Cardiac septum (tissue), 1 donor: ENCODE measurements around the gene CDH5. TPM values are rescaled to one million over a fixed set of nuclear protein-coding genes. Genes with fewer than 3 reads are reported as not detected.

Experiments used
- DNase-seq: peaks from one replicate; pipeline ENCODE4 v3.0.0-alpha.2; 2020; ENCODE audit warnings: low spot score
- intact Hi-C: fragments of 100-400 bp; cut with DNase I; formaldehyde crosslinking; loops from one replicate; pipeline ENCODE4 v1.14.0; 2022
- total RNA-seq: library from RNA; stranded (reverse); fragmentation: NEBNext Ultra II Directional; extraction: Animal tissue kit (Norgen Biotek cat#: 25700); gene quantifications from one replicate; pipeline ENCODE4 v1.2.1, GENCODE V29; 2021
- donor health status: DM: no; HTN: no; CAD: no.

The CDH5 gene
- total RNA-seq, 1 donor from 2014 or later = 51.9 TPM

- intact Hi-C loops = no loop called here
- DNase-seq = no peak
Measured at GRCh38 chr16:66427036-66427860, 60.8 kb downstream of the CDH5 start, which contains the start of gene BEAN1. Gene BEAN1, plus strand, starts transcription at chr16:66427295. Its CDS starts 10,382 bp downstream, at chr16:66437677.

GRCh38 chr16:66427871-66428681 lies 61.6 kb downstream of the CDH5 start:
- intact Hi-C loops = no loop called here
- no peak for DNase-seq

GRCh38 chr16:66428682-66429251 lies 62.3 kb downstream of the CDH5 start:
- intact Hi-C loops = no loop called here
- DNase-seq = no peak

GRCh38 chr16:66429290-66429962 lies 62.9 kb downstream of the CDH5 start:
- intact Hi-C loops = no loop called here
- DNase-seq = no peak

GRCh38 chr16:66430214-66430613 lies 63.7 kb downstream of the CDH5 start:
- intact Hi-C loops = no loop called here

GRCh38 chr16:66431760-66432159 lies 65.3 kb downstream of the CDH5 start:
- intact Hi-C loops = no loop called here
- no peak for DNase-seq

More at GRCh38 chr16:66430214-66430613, 63.7 kb downstream of the CDH5 start:
- no peak for DNase-seq

- no peak for DNase-seq
- intact Hi-C loops = no loop called here
Measured at GRCh38 chr16:66432429-66432828, 65.9 kb downstream of the CDH5 start.

- peak; percentile 66 for DNase-seq
- intact Hi-C loops = no loop called here
Measured at GRCh38 chr16:66434619-66435430, 68.3 kb downstream of the CDH5 start.

- no peak for DNase-seq
- intact Hi-C loops = no loop called here
Measured at GRCh38 chr16:66435896-66436295, 69.4 kb downstream of the CDH5 start.

- DNase-seq = peak; percentile 68
- intact Hi-C loops = no loop called here
Measured at GRCh38 chr16:66437391-66437945, 71.0 kb downstream of the CDH5 start.

GRCh38 chr16:66438536-66438935 lies 72.0 kb downstream of the CDH5 start:
- peak; percentile 15 for DNase-seq
- intact Hi-C loops = no loop called here

GRCh38 chr16:66439051-66439730 lies 72.7 kb downstream of the CDH5 start:
- intact Hi-C loops = no loop called here
- peak; percentile 65 for DNase-seq

GRCh38 chr16:66440271-66440802 lies 73.8 kb downstream of the CDH5 start:
- peak; percentile 39 for DNase-seq
- intact Hi-C loops = no loop called here

GRCh38 chr16:66440970-66441369 lies 74.5 kb downstream of the CDH5 start:
- intact Hi-C loops = no loop called here
- peak; percentile 39 for DNase-seq

- intact Hi-C loops = no loop called here
- DNase-seq = peak; percentile 56
Measured at GRCh38 chr16:66441586-66442375, 75.3 kb downstream of the CDH5 start.

- DNase-seq = peak; percentile 7
- intact Hi-C loops = no loop called here
Measured at GRCh38 chr16:66442502-66443268, 76.2 kb downstream of the CDH5 start.
